CD4-positive, alpha-beta memory T cell (primary cell): ENCODE measurements around the gene C3. TPM values are rescaled to one million over a fixed set of nuclear protein-coding genes. Genes with fewer than 3 reads are reported as not detected.

Source experiments
- CTCF ChIA-PET: fragments of 350-600 bp; sonication (Branson Sonifier 250); formaldehyde crosslinking; loops from one replicate; lab custom pipeline; 2021; ENCODE audit warnings: inconsistent platforms; ENCODE audit not compliant: partially characterized antibody; lab: Charles Lee
- POLR2A ChIA-PET: fragments of 350-600 bp; sonication (Branson Sonifier 250); formaldehyde crosslinking; loops from one replicate; lab custom pipeline; 2021; ENCODE audit not compliant: partially characterized antibody; lab: Charles Lee
- DNase-seq, 5 donors: peaks; one replicate each; pipeline versions ENCODE4 v3.0.0 to v3.0.0-alpha.2; 2020 to 2022; ENCODE audit warnings: mixed read lengths in 1 of 5
- H3K27ac ChIP-seq: one replicate; pipeline ENCODE4 v1.7.0; 2013; ENCODE audit warnings: low read depth, low read length
- H3K27me3 ChIP-seq: 2 replicates; pipeline ENCODE4 v1.7.0; 2013; ENCODE audit warnings: mild to moderate bottlenecking, low read length, moderate library complexity; ENCODE audit not compliant: insufficient read depth
- H3K36me3 ChIP-seq: 2 replicates; pipeline ENCODE4 v1.7.0; 2013; ENCODE audit warnings: mild to moderate bottlenecking, low read length, moderate library complexity; ENCODE audit not compliant: insufficient read depth
- H3K4me1 ChIP-seq: 2 replicates; pipeline ENCODE4 v1.7.0; 2013; ENCODE audit warnings: mild to moderate bottlenecking, low read length, moderate library complexity; ENCODE audit not compliant: insufficient read depth
- H3K4me3 ChIP-seq, 2 donors: one replicate each; pipeline ENCODE4 v1.7.0; 2013; ENCODE audit warnings: low read length in 2 of 2, mild to moderate bottlenecking in 1 of 2
- H3K9me3 ChIP-seq, 2 donors: one replicate each; pipeline ENCODE4 v1.7.0; 2013; ENCODE audit warnings: low read length in 2 of 2, control low read depth in 1 of 2; ENCODE audit not compliant: control insufficient read depth in 1 of 2
- H3K27ac Mint-ChIP-seq, 7 donors: one replicate each; pipeline ENCODE4 v1.8.0; 2020 to 2021; ENCODE audit warnings: mixed read lengths in 7 of 7, mild to moderate bottlenecking in 6 of 7, inconsistent platforms in 3 of 7, moderate library complexity in 3 of 7
- H3K27me3 Mint-ChIP-seq, 2 donors: one replicate each; pipeline ENCODE4 v1.8.0; 2020 to 2021; ENCODE audit warnings: mixed read lengths in 2 of 2
- H3K36me3 Mint-ChIP-seq, 2 donors: one replicate each; pipeline ENCODE4 v1.8.0; 2020 to 2021; ENCODE audit warnings: mixed read lengths in 2 of 2, inconsistent platforms in 1 of 2, mild to moderate bottlenecking in 1 of 2
- H3K4me1 Mint-ChIP-seq, 4 donors: one replicate each; pipeline ENCODE4 v1.8.0; 2020 to 2021; ENCODE audit warnings: mixed read lengths in 4 of 4, mild to moderate bottlenecking in 1 of 4
- H3K4me3 Mint-ChIP-seq, 8 donors: one replicate each; pipeline ENCODE4 v1.8.0; 2020 to 2021; ENCODE audit warnings: mixed read lengths in 8 of 8, mild to moderate bottlenecking in 7 of 8, moderate library complexity in 6 of 8, inconsistent platforms in 3 of 8
- H3K9me3 Mint-ChIP-seq, 8 donors: one replicate each; pipeline ENCODE4 v1.8.0; 2020 to 2021; ENCODE audit warnings: mixed read lengths in 8 of 8, mild to moderate bottlenecking in 5 of 8, inconsistent platforms in 3 of 8, moderate library complexity in 1 of 8
- intact Hi-C: fragments of 100-400 bp; cut with micrococcal nuclease; formaldehyde crosslinking; loops from one replicate; pipeline ENCODE4 v1.15.1; 2023
- polyA plus RNA-seq, 2 donors: library from polyadenylated mRNA; unstranded; fragments of 300-500 nt; fragmentation: Illumina TruSeq; gene quantifications; one replicate each; pipeline ENCODE4 v1.2.3, GENCODE V29; 2021
- total RNA-seq, 2 experiments: library from RNA; stranded (reverse); gene quantifications; one replicate each; pipeline ENCODE4 v1.2.3, GENCODE V29; 2021

C3 gene
- total RNA-seq (1 to 10 TPM; 1.5 to 2.2 TPM), polyA plus RNA-seq (not detected)

GRCh38 chr19:6720369-6721137 lies at the start of gene C3:
C3 (minus strand) TSS chr19:6720650; CDS start chr19:6720589, 61 bp downstream.
- Histone ChIP-seq H3K4me3 (no peak within 1 kb of the TSS), H3K27ac (no peak within 1 kb of the TSS), H3K27me3 (no peaks in the 10 kb centered on the region), H3K4me1 (peaks cover 5% of the 10 kb centered on the region), H3K9me3 (no peaks in the 10 kb centered on the region), H3K36me3 (no peaks in the 10 kb centered on the region)
- Mint-ChIP-seq H3K27me3 (no peaks in the 10 kb centered on the region), H3K36me3 (no peaks in the 10 kb centered on the region), H3K9me3 (no peaks in the 10 kb centered on the region), H3K4me1 (peaks cover 7 to 28% (median 18%) of the 10 kb centered on the region in 4 donors), H3K27ac (peak within 1 kb of the TSS in 4 of 7 donors; percentile 30 to 75 (median 62)), H3K4me3 (no peak within 1 kb of the TSS)
- intact Hi-C loops, result no loop called here
- ChIA-PET POLR2A (no interaction called here), CTCF (interaction anchor here (0.5 kb wide), 1 partner anchor 40 kb away, joined by 4 read pairs; no protein-coding TSS in a partner anchor)
- DNase-seq, result no peak

- intact Hi-C loops, result no loop called here
- Histone ChIP-seq H3K4me3 (no peak overlapping the region), H3K27ac (peak overlapping the region; percentile 97), H3K9me3 (no peaks in the 10 kb centered on the region), H3K36me3 (no peaks in the 10 kb centered on the region), H3K27me3 (no peaks in the 10 kb centered on the region), H3K4me1 (peaks cover 59% of the 10 kb centered on the region)
- CTCF ChIA-PET, result interaction anchor here (1.0 to 5.4 kb wide), 7 partner anchors 11 to 139 kb away, joined by 3 to 46 read pairs (median 7); partner anchors contain the start of gene GPR108
- no peak overlapping the region for H3K4me3 Mint-ChIP-seq
- POLR2A ChIA-PET, result interaction anchor here (0.8 to 10.7 kb wide), 8 partner anchors 8 to 99 kb away, joined by 3 to 227 read pairs (median 4); partner anchors contain the start of gene TNFSF14
- no peak for DNase-seq
- H3K9me3 Mint-ChIP-seq, result no peaks in the 10 kb centered on the region
- H3K27me3 Mint-ChIP-seq, result no peaks in the 10 kb centered on the region
- H3K4me1 Mint-ChIP-seq, result peaks cover 33 to 71% (median 51%) of the 10 kb centered on the region in 4 donors
- H3K36me3 Mint-ChIP-seq, result peaks cover 0 to 20% of the 10 kb centered on the region in 2 donors
- peak overlapping the region; percentile 89 to 99 (median 96) for H3K27ac Mint-ChIP-seq
Observed at GRCh38 chr19:6769006-6769619, 48.7 kb upstream of the C3 start.

GRCh38 chr19:6768236-6768785 lies 47.9 kb upstream of the C3 start:
- Histone ChIP-seq H3K36me3 (peaks cover 3% of the 10 kb centered on the region), H3K27ac (peak overlapping the region; percentile 97), H3K9me3 (no peaks in the 10 kb centered on the region), H3K4me3 (peak overlapping the region in 1 of 2 donors; percentile 80), H3K27me3 (no peaks in the 10 kb centered on the region), H3K4me1 (peaks cover 54% of the 10 kb centered on the region)
- CTCF ChIA-PET, result interaction anchor here (1.0 to 5.4 kb wide), 7 partner anchors 12 to 252 kb away, joined by 3 to 46 read pairs (median 4); partner anchors contain the start of gene GPR108
- Mint-ChIP-seq H3K27me3 (no peaks in the 10 kb centered on the region), H3K9me3 (no peaks in the 10 kb centered on the region), H3K27ac (peak overlapping the region; percentile 89 to 99 (median 96)), H3K4me3 (peak overlapping the region; percentile 91 to 98 (median 94)), H3K36me3 (peaks cover 0 to 16% of the 10 kb centered on the region in 2 donors), H3K4me1 (peaks cover 31 to 67% (median 46%) of the 10 kb centered on the region in 4 donors)
- POLR2A ChIA-PET, result interaction anchor here (0.8 to 10.7 kb wide), 10 partner anchors 16 to 301 kb away, joined by 3 to 227 read pairs (median 3); partner anchors contain the start of genes GPR108, TNFSF14 and ZNF557
- intact Hi-C loops, result no loop called here
- DNase-seq, result peak in 1 of 5 donors; percentile 44

- Histone ChIP-seq H3K36me3 (peaks cover 3% of the 10 kb centered on the region), H3K9me3 (no peaks in the 10 kb centered on the region), H3K27me3 (no peaks in the 10 kb centered on the region), H3K4me3 (peak within 1 kb of the TSS; percentile 63 to 80), H3K27ac (peak within 1 kb of the TSS; percentile 97), H3K4me1 (peaks cover 54% of the 10 kb centered on the region)
- peak; percentile 96 to 99 (median 96) for DNase-seq
- Mint-ChIP-seq H3K27me3 (no peaks in the 10 kb centered on the region), H3K9me3 (no peaks in the 10 kb centered on the region), H3K27ac (peak within 1 kb of the TSS; percentile 89 to 99 (median 96)), H3K4me3 (peak within 1 kb of the TSS; percentile 91 to 98 (median 94)), H3K4me1 (peaks cover 31 to 67% (median 44%) of the 10 kb centered on the region in 4 donors), H3K36me3 (peaks cover 0 to 14% of the 10 kb centered on the region in 2 donors)
- CTCF ChIA-PET, result interaction anchor here (1.2 to 5.4 kb wide), 8 partner anchors 12 to 251 kb away, joined by 3 to 46 read pairs (median 6); partner anchors contain the start of gene GPR108
- POLR2A ChIA-PET, result interaction anchor here (1.0 to 10.7 kb wide), 12 partner anchors 12 to 302 kb away, joined by 3 to 227 read pairs (median 4); partner anchors contain the start of genes GPR108, TRIP10 and ZNF557
- intact Hi-C loops, result loop anchor here (1.0 to 2.0 kb wide), 6 partner anchors 14 to 251 kb away; partner anchors contain the start of gene TRIP10
Observed at GRCh38 chr19:6767357-6768235, 47.1 kb upstream of the C3 start, which contains the start of gene SH2D3A. SH2D3A (minus strand) TSS chr19:6767435; CDS start chr19:6763748, 3,687 bp downstream.

- no peaks in the 10 kb centered on the region for H3K27me3 Mint-ChIP-seq
- H3K4me3 ChIP-seq, result peak overlapping the region; percentile 63 to 80
Observed at GRCh38 chr19:6767081-6767356, 46.6 kb upstream of the C3 start.

More at GRCh38 chr19:6767081-6767356, 46.6 kb upstream of the C3 start:
- Histone ChIP-seq H3K36me3 (peaks cover 3% of the 10 kb centered on the region), H3K9me3 (no peaks in the 10 kb centered on the region), H3K4me1 (peaks cover 49% of the 10 kb centered on the region), H3K27ac (peak overlapping the region; percentile 97), H3K27me3 (no peaks in the 10 kb centered on the region)
- ChIA-PET CTCF (interaction anchor here (0.7 to 2.4 kb wide), 5 partner anchors 29 to 250 kb away, joined by 3 to 7 read pairs (median 5); no protein-coding TSS in a partner anchor), POLR2A (interaction anchor here (1.1 to 10.7 kb wide), 10 partner anchors 11 to 123 kb away, joined by 3 to 227 read pairs (median 4); partner anchors contain the start of genes GPR108 and TRIP10)
- Mint-ChIP-seq H3K4me1 (peaks cover 28 to 63% (median 39%) of the 10 kb centered on the region in 4 donors), H3K9me3 (no peaks in the 10 kb centered on the region), H3K4me3 (peak overlapping the region; percentile 91 to 98 (median 94)), H3K36me3 (peaks cover 0 to 12% of the 10 kb centered on the region in 2 donors), H3K27ac (peak overlapping the region; percentile 89 to 99 (median 96))
- DNase-seq, result peak in 1 of 5 donors; percentile 80
- intact Hi-C loops, result loop anchor here (1.0 to 2.0 kb wide), 6 partner anchors 14 to 250 kb away; partner anchors contain the start of gene TRIP10
